Measurements from ENCODE around the gene MACF1. TPM values are rescaled to one million over a fixed set of nuclear protein-coding genes. Genes with fewer than 3 reads are reported as not detected.

MACF1 gene
- total RNA-seq, 4 donors from 2014 or later, result 210 to 602 (median 573) TPM

DNA sequence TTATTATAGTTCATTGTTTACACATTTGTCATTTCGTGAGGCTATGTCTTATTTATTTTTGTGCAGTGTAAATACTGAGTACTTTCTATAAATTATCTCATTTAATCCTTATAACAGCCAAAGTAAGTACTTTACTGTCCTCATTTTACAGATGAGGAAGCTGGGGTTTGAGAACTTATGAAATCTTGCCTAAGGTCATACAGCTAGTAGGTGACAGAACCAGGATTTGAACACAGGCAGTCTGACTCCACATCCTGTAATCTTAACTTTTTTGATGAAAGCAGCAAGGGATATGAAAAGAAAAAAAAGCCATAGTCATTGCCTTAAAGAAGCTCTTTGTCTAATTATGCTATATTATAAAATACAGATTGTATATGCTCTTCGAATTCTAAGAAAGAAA is 179.8 kb downstream of the MACF1 start:
- Histone ChIP-seq H3K4me3 (no peak overlapping the region), H3K27me3 (no peaks in the 10 kb centered on the region), H3K27ac (no peak overlapping the region), H3K36me3 (no peaks in the 10 kb centered on the region), H3K4me1 (no peaks in the 10 kb centered on the region), H3K9me3 (no peaks in the 10 kb centered on the region)
- TF ChIP-seq, protein P1, sequence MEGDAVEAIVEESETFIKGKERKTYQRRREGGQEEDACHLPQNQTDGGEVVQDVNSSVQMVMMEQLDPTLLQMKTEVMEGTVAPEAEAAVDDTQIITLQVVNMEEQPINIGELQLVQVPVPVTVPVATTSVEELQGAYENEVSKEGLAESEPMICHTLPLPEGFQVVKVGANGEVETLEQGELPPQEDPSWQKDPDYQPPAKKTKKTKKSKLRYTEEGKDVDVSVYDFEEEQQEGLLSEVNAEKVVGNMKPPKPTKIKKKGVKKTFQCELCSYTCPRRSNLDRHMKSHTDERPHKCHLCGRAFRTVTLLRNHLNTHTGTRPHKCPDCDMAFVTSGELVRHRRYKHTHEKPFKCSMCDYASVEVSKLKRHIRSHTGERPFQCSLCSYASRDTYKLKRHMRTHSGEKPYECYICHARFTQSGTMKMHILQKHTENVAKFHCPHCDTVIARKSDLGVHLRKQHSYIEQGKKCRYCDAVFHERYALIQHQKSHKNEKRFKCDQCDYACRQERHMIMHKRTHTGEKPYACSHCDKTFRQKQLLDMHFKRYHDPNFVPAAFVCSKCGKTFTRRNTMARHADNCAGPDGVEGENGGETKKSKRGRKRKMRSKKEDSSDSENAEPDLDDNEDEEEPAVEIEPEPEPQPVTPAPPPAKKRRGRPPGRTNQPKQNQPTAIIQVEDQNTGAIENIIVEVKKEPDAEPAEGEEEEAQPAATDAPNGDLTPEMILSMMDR (IDR thresholded peaks at IDR 0.05), result no peak
- TF ChIP-seq POLR2A (IDR thresholded peaks at IDR 0.05), result no peak
- intact Hi-C loops (cut with DNase I; ENCODE audit: low total_unique reads), result no loop called here
- no peak for DNase-seq

DNA sequence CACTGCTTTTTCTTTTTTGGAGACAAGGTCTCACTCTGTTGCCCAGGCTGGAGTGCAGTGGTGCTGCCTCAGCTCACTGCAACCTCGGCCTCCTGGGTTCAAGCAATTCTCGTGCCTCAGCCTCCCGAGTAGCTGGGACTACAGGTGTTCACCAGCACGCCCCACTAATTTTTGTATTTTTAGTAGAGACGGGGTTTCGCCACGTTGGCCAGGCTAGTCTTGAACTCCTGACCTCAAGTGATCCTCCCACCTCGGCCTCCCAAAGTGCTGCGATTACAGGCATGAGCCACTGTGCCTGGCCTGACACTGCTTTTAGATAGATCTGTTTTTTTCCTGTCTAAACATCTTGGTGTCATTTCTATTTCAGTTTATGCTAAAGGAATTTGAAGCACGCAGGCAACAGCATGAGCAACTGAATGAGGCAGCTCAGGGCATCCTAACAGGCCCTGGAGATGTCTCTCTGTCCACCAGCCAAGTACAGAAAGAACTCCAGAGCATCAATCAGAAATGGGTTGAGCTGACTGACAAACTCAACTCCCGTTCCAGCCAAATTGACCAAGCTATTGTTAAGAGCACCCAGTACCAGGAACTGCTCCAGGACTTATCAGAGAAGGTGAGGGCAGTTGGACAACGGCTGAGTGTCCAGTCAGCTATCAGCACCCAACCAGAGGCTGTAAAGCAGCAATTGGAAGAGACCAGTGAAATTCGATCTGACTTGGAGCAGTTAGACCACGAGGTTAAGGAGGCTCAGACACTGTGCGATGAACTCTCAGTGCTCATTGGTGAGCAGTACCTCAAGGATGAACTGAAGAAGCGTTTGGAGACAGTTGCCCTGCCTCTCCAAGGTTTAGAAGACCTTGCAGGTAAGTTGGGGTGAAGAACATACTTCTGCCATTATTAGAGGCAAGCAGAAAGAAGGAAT is 180.8 kb downstream of the MACF1 start:
- H3K27ac ChIP-seq, result peak overlapping the region; percentile 25 to 30
- intact Hi-C loops (cut with DNase I; ENCODE audit: low total_unique reads), result no loop called here
- TF ChIP-seq, protein P1 (IDR thresholded peaks at IDR 0.05), result no peak
- no peak for TF ChIP-seq POLR2A (IDR thresholded peaks at IDR 0.05)
- no peaks in the 10 kb centered on the region for H3K9me3 ChIP-seq
- no peaks in the 10 kb centered on the region for H3K4me1 ChIP-seq
- H3K27me3 ChIP-seq, result no peaks in the 10 kb centered on the region
- H3K36me3 ChIP-seq, result no peaks in the 10 kb centered on the region
- H3K4me3 ChIP-seq, result no peak overlapping the region
- DNase-seq, result no peak

DNA sequence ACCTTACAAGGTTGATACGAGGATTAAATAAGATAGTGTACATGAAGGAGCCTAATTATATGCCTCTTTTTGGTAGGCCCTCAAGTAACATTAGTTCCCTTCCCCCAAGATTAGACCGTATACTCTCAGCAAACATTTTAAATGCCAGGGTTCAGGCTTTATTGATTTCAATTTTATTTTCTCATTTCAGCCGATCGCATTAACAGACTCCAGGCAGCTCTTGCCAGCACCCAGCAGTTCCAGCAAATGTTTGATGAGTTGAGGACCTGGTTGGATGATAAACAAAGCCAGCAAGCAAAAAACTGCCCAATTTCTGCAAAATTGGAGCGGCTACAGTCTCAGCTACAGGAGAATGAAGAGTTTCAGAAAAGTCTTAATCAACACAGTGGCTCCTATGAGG is 182.5 kb downstream of the MACF1 start:
- intact Hi-C loops (cut with DNase I; ENCODE audit: low total_unique reads), result no loop called here
- no peak for TF ChIP-seq POLR2A (IDR thresholded peaks at IDR 0.05)
- TF ChIP-seq, protein P1 (IDR thresholded peaks at IDR 0.05), result no peak
- Histone ChIP-seq H3K4me1 (peaks cover 0 to 1% of the 10 kb centered on the region in 2 donors), H3K4me3 (no peak overlapping the region), H3K27me3 (no peaks in the 10 kb centered on the region), H3K27ac (no peak overlapping the region), H3K9me3 (no peaks in the 10 kb centered on the region), H3K36me3 (no peaks in the 10 kb centered on the region)
- no peak for DNase-seq

DNA sequence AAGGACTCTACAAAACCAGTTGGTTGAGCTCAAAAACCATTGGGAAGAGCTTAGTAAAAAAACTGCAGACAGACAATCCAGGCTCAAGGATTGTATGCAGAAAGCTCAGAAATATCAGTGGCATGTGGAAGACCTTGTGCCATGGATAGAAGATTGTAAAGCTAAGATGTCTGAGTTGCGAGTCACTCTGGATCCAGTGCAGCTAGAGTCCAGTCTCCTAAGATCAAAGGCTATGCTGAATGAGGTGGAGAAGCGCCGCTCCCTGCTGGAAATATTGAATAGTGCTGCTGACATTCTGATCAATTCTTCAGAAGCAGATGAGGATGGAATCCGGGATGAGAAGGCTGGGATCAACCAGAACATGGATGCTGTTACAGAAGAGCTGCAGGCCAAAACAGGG is 183.0 kb downstream of the MACF1 start:
- DNase-seq, result no peak
- no peak overlapping the region for H3K27ac ChIP-seq
- H3K4me3 ChIP-seq, result no peak overlapping the region
- no peaks in the 10 kb centered on the region for H3K27me3 ChIP-seq
- peaks cover under 1 to 6% of the 10 kb centered on the region in 2 donors for H3K4me1 ChIP-seq
- intact Hi-C loops (cut with DNase I; ENCODE audit: low total_unique reads), result no loop called here
- H3K36me3 ChIP-seq, result no peaks in the 10 kb centered on the region
- no peaks in the 10 kb centered on the region for H3K9me3 ChIP-seq
- no peak for TF ChIP-seq POLR2A (IDR thresholded peaks at IDR 0.05)
- TF ChIP-seq, protein P1 (IDR thresholded peaks at IDR 0.05), result no peak

Measured in uterus (tissue), 4 donors.